T-helper 2 cell treated with Interferon-gamma antibody and Interleukin-4, amounts not matched to agents 5 μg/mL and 100 μg/mL, for 36 hours (primary cell): Measurements from ENCODE around the gene GP1BB.

Experiments
- DNase-seq: peaks from one replicate; pipeline ENCODE4 v3.0.0; 2021; ENCODE audit warnings: low spot score
- H3K27ac Mint-ChIP-seq: one replicate; pipeline ENCODE4 v1.8.0; 2021; ENCODE audit warnings: mild to moderate bottlenecking, mixed read lengths
- H3K27me3 Mint-ChIP-seq: one replicate; pipeline ENCODE4 v1.8.0; 2021; ENCODE audit warnings: low read depth, mixed read lengths
- H3K36me3 Mint-ChIP-seq: one replicate; pipeline ENCODE4 v1.8.0; 2021; ENCODE audit warnings: low read depth, mixed read lengths
- H3K4me1 Mint-ChIP-seq: one replicate; pipeline ENCODE4 v1.8.0; 2021; ENCODE audit warnings: low read depth, mixed read lengths
- H3K4me3 Mint-ChIP-seq: one replicate; pipeline ENCODE4 v1.8.0; 2022; ENCODE audit warnings: mild to moderate bottlenecking, moderate library complexity, mixed read lengths
- H3K9me3 Mint-ChIP-seq: one replicate; pipeline ENCODE4 v1.8.0; 2021; ENCODE audit warnings: mixed read lengths

GP1BB gene

GRCh38 chr22:19743081-19743480 is 19.7 kb downstream of the GP1BB start:
- Mint-ChIP-seq H3K4me1 (no peaks in the 10 kb centered on the region), H3K27ac (no peak overlapping the region), H3K9me3 (no peaks in the 10 kb centered on the region), H3K4me3 (no peak overlapping the region), H3K36me3 (no peaks in the 10 kb centered on the region), H3K27me3 (no peaks in the 10 kb centered on the region)
- DNase-seq: no peak

- Mint-ChIP-seq H3K9me3 (no peaks in the 10 kb centered on the region), H3K4me1 (no peaks in the 10 kb centered on the region), H3K36me3 (no peaks in the 10 kb centered on the region), H3K27me3 (no peaks in the 10 kb centered on the region), H3K4me3 (no peak overlapping the region), H3K27ac (no peak overlapping the region)
- DNase-seq: no peak
Observed at GRCh38 chr22:19743651-19744050, 20.3 kb downstream of the GP1BB start.

GRCh38 chr22:19744350-19745006 is 21.1 kb downstream of the GP1BB start:
- H3K4me1 Mint-ChIP-seq: no peaks in the 10 kb centered on the region
- H3K27me3 Mint-ChIP-seq: no peaks in the 10 kb centered on the region
- no peak overlapping the region for H3K4me3 Mint-ChIP-seq
- H3K9me3 Mint-ChIP-seq: no peaks in the 10 kb centered on the region
- H3K36me3 Mint-ChIP-seq: no peaks in the 10 kb centered on the region
- DNase-seq: no peak
- H3K27ac Mint-ChIP-seq: no peak overlapping the region

GRCh38 chr22:19745155-19746101 is 22.1 kb downstream of the GP1BB start:
- H3K27me3 Mint-ChIP-seq: no peaks in the 10 kb centered on the region
- H3K9me3 Mint-ChIP-seq: no peaks in the 10 kb centered on the region
- H3K4me3 Mint-ChIP-seq: no peak overlapping the region
- no peak overlapping the region for H3K27ac Mint-ChIP-seq
- H3K4me1 Mint-ChIP-seq: no peaks in the 10 kb centered on the region
- no peaks in the 10 kb centered on the region for H3K36me3 Mint-ChIP-seq
- DNase-seq: no peak

GRCh38 chr22:19746726-19747125 is 23.4 kb downstream of the GP1BB start:
- no peaks in the 10 kb centered on the region for H3K4me1 Mint-ChIP-seq
- H3K27me3 Mint-ChIP-seq: no peaks in the 10 kb centered on the region
- H3K4me3 Mint-ChIP-seq: no peak overlapping the region
- no peak overlapping the region for H3K27ac Mint-ChIP-seq
- H3K9me3 Mint-ChIP-seq: no peaks in the 10 kb centered on the region
- H3K36me3 Mint-ChIP-seq: no peaks in the 10 kb centered on the region
- DNase-seq: no peak

GRCh38 chr22:19747551-19747950 is 24.2 kb downstream of the GP1BB start:
- Mint-ChIP-seq H3K27me3 (peaks cover 3% of the 10 kb centered on the region), H3K36me3 (no peaks in the 10 kb centered on the region), H3K4me3 (no peak overlapping the region), H3K9me3 (no peaks in the 10 kb centered on the region), H3K27ac (no peak overlapping the region), H3K4me1 (no peaks in the 10 kb centered on the region)
- no peak for DNase-seq

GRCh38 chr22:19748139-19748538 is 24.8 kb downstream of the GP1BB start:
- H3K27me3 Mint-ChIP-seq: peaks cover 7% of the 10 kb centered on the region
- H3K9me3 Mint-ChIP-seq: no peaks in the 10 kb centered on the region
- no peak for DNase-seq
- no peak overlapping the region for H3K27ac Mint-ChIP-seq
- no peaks in the 10 kb centered on the region for H3K36me3 Mint-ChIP-seq
- no peaks in the 10 kb centered on the region for H3K4me1 Mint-ChIP-seq
- no peak overlapping the region for H3K4me3 Mint-ChIP-seq

- no peak overlapping the region for H3K27ac Mint-ChIP-seq
- peaks cover 15% of the 10 kb centered on the region for H3K27me3 Mint-ChIP-seq
- H3K36me3 Mint-ChIP-seq: no peaks in the 10 kb centered on the region
- H3K9me3 Mint-ChIP-seq: no peaks in the 10 kb centered on the region
- no peak overlapping the region for H3K4me3 Mint-ChIP-seq
- no peak for DNase-seq
- H3K4me1 Mint-ChIP-seq: no peaks in the 10 kb centered on the region
Observed at GRCh38 chr22:19748991-19749664, 25.8 kb downstream of the GP1BB start.

- no peak overlapping the region for H3K27ac Mint-ChIP-seq
- H3K36me3 Mint-ChIP-seq: no peaks in the 10 kb centered on the region
- no peaks in the 10 kb centered on the region for H3K4me1 Mint-ChIP-seq
- no peak for DNase-seq
- H3K9me3 Mint-ChIP-seq: no peaks in the 10 kb centered on the region
- H3K27me3 Mint-ChIP-seq: peaks cover 22% of the 10 kb centered on the region
- H3K4me3 Mint-ChIP-seq: no peak overlapping the region
Observed at GRCh38 chr22:19749876-19750275, 26.5 kb downstream of the GP1BB start.

GRCh38 chr22:19750507-19751490 is 27.5 kb downstream of the GP1BB start:
- H3K27ac Mint-ChIP-seq: no peak overlapping the region
- H3K4me3 Mint-ChIP-seq: no peak overlapping the region
- H3K4me1 Mint-ChIP-seq: no peaks in the 10 kb centered on the region
- no peaks in the 10 kb centered on the region for H3K9me3 Mint-ChIP-seq
- no peak for DNase-seq
- no peaks in the 10 kb centered on the region for H3K36me3 Mint-ChIP-seq
- H3K27me3 Mint-ChIP-seq: peaks cover 28% of the 10 kb centered on the region

GRCh38 chr22:19751497-19752245 is 28.3 kb downstream of the GP1BB start:
- DNase-seq: no peak
- no peaks in the 10 kb centered on the region for H3K36me3 Mint-ChIP-seq
- no peak overlapping the region for H3K27ac Mint-ChIP-seq
- peaks cover 3% of the 10 kb centered on the region for H3K4me1 Mint-ChIP-seq
- H3K4me3 Mint-ChIP-seq: no peak overlapping the region
- H3K27me3 Mint-ChIP-seq: peaks cover 37% of the 10 kb centered on the region
- no peaks in the 10 kb centered on the region for H3K9me3 Mint-ChIP-seq

- DNase-seq: no peak
- no peaks in the 10 kb centered on the region for H3K9me3 Mint-ChIP-seq
- peaks cover 49% of the 10 kb centered on the region for H3K27me3 Mint-ChIP-seq
- H3K4me1 Mint-ChIP-seq: peaks cover 10% of the 10 kb centered on the region
- H3K36me3 Mint-ChIP-seq: no peaks in the 10 kb centered on the region
- no peak overlapping the region for H3K27ac Mint-ChIP-seq
- H3K4me3 Mint-ChIP-seq: no peak overlapping the region
Observed at GRCh38 chr22:19753090-19753842, 29.9 kb downstream of the GP1BB start.
